ENCODE measurements around the gene DOCK4. TPM values are rescaled to one million over a fixed set of nuclear protein-coding genes. Genes with fewer than 3 reads are reported as not detected.

DOCK4 gene
- total RNA-seq, 1 experiment from 2014 or later, result 4.9 TPM

DNA sequence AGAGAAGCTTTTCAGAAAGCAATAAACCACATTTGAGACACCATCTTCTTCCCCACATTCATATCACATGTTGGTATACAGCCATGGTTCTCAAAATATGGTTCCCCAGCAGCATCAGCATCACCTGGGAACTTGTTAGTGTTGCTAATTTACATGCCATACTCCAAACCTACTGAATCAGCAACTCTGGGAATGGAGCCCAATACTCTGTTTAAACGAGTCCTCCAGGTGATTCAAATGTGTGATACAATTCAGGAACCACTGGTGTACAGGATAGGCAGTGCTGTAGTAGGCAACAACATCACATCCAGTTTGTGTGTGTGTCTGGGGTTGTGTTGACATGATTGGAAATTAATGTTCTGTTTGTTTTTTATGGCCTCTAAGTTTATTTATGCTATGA, 48.0 kb upstream of the DOCK4 start:
- Histone ChIP-seq H3K56ac (ENCODE audit: insufficient read length, low read depth, low read length) (no peak overlapping the region), H3K4ac (ENCODE audit: low read depth, low read length) (no peak overlapping the region), H3K27ac (ENCODE audit: insufficient read length, low read depth, low read length) (no peak overlapping the region), H2AK5ac (ENCODE audit: insufficient read length, low read length) (no peak overlapping the region), H2BK120ac (ENCODE audit: low read depth, low read length, poor library complexity, severe bottlenecking) (no peak overlapping the region), H3K4me1 (ENCODE audit: insufficient read depth, low read length) (peaks cover 12% of the 10 kb centered on the region), H2AFZ (ENCODE audit: low read length) (no peak overlapping the region), H3T11ph (ENCODE audit: low read length) (no peak overlapping the region), H3K79me2 (ENCODE audit: insufficient read depth, low read length) (no peaks in the 10 kb centered on the region), H3K18ac (ENCODE audit: insufficient read length, low read depth, low read length) (no peak overlapping the region), H2BK12ac (ENCODE audit: insufficient read length, low read depth, low read length) (no peak overlapping the region), H3K79me1 (ENCODE audit: insufficient read depth, low read depth, low read length, poor library complexity, severe bottlenecking) (peaks cover 3% of the 10 kb centered on the region), H4K5ac (ENCODE audit: insufficient read length, low read depth, low read length) (no peak overlapping the region), H3K9ac (ENCODE audit: extremely low read depth, insufficient read length, low read length) (no peak overlapping the region), H3K27me3 (ENCODE audit: insufficient read depth, low read length) (no peaks in the 10 kb centered on the region; the same call in 1 of the 2 replicates), H2BK15ac (ENCODE audit: low read depth, low read length) (no peak overlapping the region), H4K91ac (ENCODE audit: insufficient read length, low read depth, low read length) (no peak overlapping the region), H3K14ac (ENCODE audit: insufficient read depth, low read length) (no peak overlapping the region), H3K23ac (ENCODE audit: insufficient read length, low read depth, low read length) (no peak overlapping the region), H3K23me2 (ENCODE audit: insufficient read length, low read depth, low read length, poor library complexity, severe bottlenecking) (no peaks in the 10 kb centered on the region), H3K4me2 (ENCODE audit: insufficient read depth, insufficient read length, low read length) (no peak overlapping the region), H3K9me3 (ENCODE audit: control insufficient read depth, low read depth, low read length) (no peaks in the 10 kb centered on the region), H4K8ac (replicated peaks; ENCODE audit: insufficient read length, low read depth, low read length) (no peak overlapping the region), H2BK5ac (ENCODE audit: insufficient read length, low read length) (no peak overlapping the region), H2BK20ac (ENCODE audit: low read depth, low read length, poor library complexity, severe bottlenecking) (no peak overlapping the region), H4K20me1 (ENCODE audit: control insufficient read depth, insufficient read depth, insufficient read length) (no peaks in the 10 kb centered on the region)
- Mint-ChIP-seq H3K4me3 (no peak overlapping the region), H3K27ac (no peak overlapping the region; a peak in 1 of 7 replicates), H3K4me1 (peaks cover 47 to 54% of the 10 kb centered on the region in 2 experiments), H3K27me3 (ENCODE audit: low read depth) (peaks cover 48% of the 10 kb centered on the region), H3K36me3 (ENCODE audit: insufficient read depth in 1 of 3, low read depth in 3 of 3) (no peaks in the 10 kb centered on the region), H3K9me3 (no peaks in the 10 kb centered on the region)
- DNase-seq, result no peak
- TF ChIP-seq, protein P1, sequence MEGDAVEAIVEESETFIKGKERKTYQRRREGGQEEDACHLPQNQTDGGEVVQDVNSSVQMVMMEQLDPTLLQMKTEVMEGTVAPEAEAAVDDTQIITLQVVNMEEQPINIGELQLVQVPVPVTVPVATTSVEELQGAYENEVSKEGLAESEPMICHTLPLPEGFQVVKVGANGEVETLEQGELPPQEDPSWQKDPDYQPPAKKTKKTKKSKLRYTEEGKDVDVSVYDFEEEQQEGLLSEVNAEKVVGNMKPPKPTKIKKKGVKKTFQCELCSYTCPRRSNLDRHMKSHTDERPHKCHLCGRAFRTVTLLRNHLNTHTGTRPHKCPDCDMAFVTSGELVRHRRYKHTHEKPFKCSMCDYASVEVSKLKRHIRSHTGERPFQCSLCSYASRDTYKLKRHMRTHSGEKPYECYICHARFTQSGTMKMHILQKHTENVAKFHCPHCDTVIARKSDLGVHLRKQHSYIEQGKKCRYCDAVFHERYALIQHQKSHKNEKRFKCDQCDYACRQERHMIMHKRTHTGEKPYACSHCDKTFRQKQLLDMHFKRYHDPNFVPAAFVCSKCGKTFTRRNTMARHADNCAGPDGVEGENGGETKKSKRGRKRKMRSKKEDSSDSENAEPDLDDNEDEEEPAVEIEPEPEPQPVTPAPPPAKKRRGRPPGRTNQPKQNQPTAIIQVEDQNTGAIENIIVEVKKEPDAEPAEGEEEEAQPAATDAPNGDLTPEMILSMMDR (conservative IDR thresholded peaks at IDR 0.05), result no peak
- WGBS (ENCODE audit: extremely low coverage, insufficient read length, low lambda C conversion rate), result no CpG with 5 or more reads among the region's 1 CpG
